AG10803 (cell line): Measurements from ENCODE around the gene FOXO3.

Experiments
- DNase-seq: peaks from one replicate; pipeline ENCODE4 v3.0.0; 2010; ENCODE audit warnings: low read depth
- H3K4me3 ChIP-seq: 2 replicates; pipeline ENCODE4 v1.5.1; 2011; ENCODE audit warnings: mild to moderate bottlenecking, low read length, control low read depth
- CTCF ChIP-seq: conservative IDR thresholded peaks from 2 replicates; pipeline ENCODE4 v1.5.1; 2011; ENCODE audit warnings: mild to moderate bottlenecking, low read length, control low read depth, inconsistent platforms

The FOXO3 gene

GRCh38 chr6:108638993-108639392 lies 78.3 kb downstream of the FOXO3 start:
- H3K4me3 ChIP-seq = no peak overlapping the region
- no peak for TF ChIP-seq CTCF

GRCh38 chr6:108640104-108640503 lies 79.4 kb downstream of the FOXO3 start:
- H3K4me3 ChIP-seq = no peak overlapping the region
- TF ChIP-seq CTCF = no peak
- no peak for DNase-seq

More at GRCh38 chr6:108638993-108639392, 78.3 kb downstream of the FOXO3 start:
- no peak for DNase-seq

DNA sequence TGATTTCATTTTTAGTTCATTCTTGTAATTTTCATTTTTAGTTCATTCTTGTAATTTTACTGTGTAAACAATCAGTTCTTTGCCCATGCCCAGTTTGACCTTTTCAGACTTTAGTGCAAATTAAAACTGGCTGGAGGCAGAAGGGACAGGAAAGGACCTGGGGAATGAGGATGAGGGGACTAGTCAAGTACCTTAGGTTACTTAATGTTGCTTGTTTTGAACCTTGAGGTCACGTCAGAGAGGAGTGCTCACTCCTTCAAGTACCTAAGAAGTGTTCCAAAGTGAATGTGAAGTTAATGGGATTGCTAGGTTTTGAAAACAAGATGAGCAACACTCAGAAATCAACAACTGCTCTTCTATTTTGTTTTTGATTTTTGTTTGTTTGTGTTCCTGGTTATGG lies 82.5 kb downstream of the FOXO3 start:
- no peak for TF ChIP-seq CTCF
- no peak for DNase-seq
- no peak overlapping the region for H3K4me3 ChIP-seq

- DNase-seq = no peak
- H3K4me3 ChIP-seq = no peak overlapping the region
- TF ChIP-seq CTCF = no peak
These were observed 83.5 kb downstream of the FOXO3 start for GRCh38 chr6:108644252-108644651.

DNA sequence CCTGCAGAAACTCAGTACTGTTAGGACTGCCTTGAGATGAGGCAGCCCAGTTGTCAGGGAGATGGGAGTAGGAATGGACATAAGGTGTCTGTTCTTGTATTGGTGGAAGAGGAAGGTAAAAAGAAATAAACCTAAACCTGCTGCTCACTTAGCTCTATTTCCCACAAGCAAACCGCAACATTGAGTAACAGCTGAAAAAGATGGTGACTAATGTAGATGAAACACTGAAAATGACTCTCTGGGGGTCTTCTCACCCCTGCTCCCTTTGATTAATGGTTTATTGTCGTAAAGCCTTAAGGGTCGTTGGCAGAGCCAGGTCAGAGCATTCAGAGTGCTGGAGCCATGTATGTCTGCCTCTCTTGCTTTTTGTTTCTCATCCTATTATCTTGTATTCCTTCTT lies 87.5 kb downstream of the FOXO3 start:
- no peak overlapping the region for H3K4me3 ChIP-seq
- TF ChIP-seq CTCF = no peak
- no peak for DNase-seq

DNA sequence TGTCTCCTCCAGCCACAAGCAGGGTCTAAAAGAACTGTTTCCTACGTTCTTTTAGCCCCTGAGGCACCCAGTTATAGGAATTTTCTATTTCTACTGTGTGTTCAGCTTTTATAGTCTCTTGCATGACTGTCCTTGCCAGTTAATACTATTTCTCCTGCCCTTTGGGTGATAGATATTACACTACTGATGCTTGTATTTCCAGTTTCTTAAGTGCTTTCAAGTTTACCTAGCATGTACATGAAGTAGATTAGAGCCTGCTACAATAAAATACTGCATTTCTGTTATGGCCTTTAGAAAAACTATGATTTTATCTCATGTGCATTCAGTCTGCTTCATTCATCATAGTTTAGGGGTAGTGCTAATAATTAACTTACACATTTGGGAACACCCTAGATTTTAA lies 89.6 kb downstream of the FOXO3 start:
- DNase-seq = no peak
- TF ChIP-seq CTCF = no peak
- no peak overlapping the region for H3K4me3 ChIP-seq

GRCh38 chr6:108650781-108651180 lies 90.1 kb downstream of the FOXO3 start:
- no peak overlapping the region for H3K4me3 ChIP-seq
- peak; percentile 84 for DNase-seq
- no peak for TF ChIP-seq CTCF
